GM23338 (cell line): ENCODE data around the gene GID4. TPM values are rescaled to one million over a fixed set of nuclear protein-coding genes. Genes with fewer than 3 reads are reported as not detected.

Experiments
- ATAC-seq: fragments of 200-7000 bp; cut with Tn5 transposase; 3 replicates; pipeline ENCODE4 v1.9.1; 2020
- DNase-seq: peaks from one replicate; pipeline ENCODE4 v3.0.0-alpha.2; 2015; ENCODE audit warnings: low spot score
- H2AFZ ChIP-seq: fragments of 200-600 bp; sonication (generic); 2 replicates; pipeline ENCODE4 v1.8.0; 2016; ENCODE audit warnings: antibody characterized with exemption, mild to moderate bottlenecking, moderate library complexity
- H3F3A ChIP-seq: fragments of 200-600 bp; sonication (generic); replicated peaks from 2 replicates; pipeline ENCODE4 v1.8.0; 2017; ENCODE audit warnings: antibody characterized with exemption, mixed run types, low read depth
- H3K27ac ChIP-seq: fragments of 200-600 bp; sonication (generic); 2 replicates; pipeline ENCODE4 v1.6.1; 2016; ENCODE audit warnings: low read depth
- H3K27me3 ChIP-seq: fragments of 200-600 bp; sonication (generic); 2 replicates; pipeline ENCODE4 v1.8.0; 2016; ENCODE audit warnings: mild to moderate bottlenecking, mixed run types, moderate library complexity; ENCODE audit not compliant: insufficient read depth
- H3K36me3 ChIP-seq: fragments of 200-600 bp; sonication (generic); 2 replicates; pipeline ENCODE4 v1.8.0; 2016; ENCODE audit warnings: mild to moderate bottlenecking; ENCODE audit not compliant: insufficient read depth
- H3K4me1 ChIP-seq: fragments of 200-600 bp; sonication (generic); 2 replicates; pipeline ENCODE4 v1.8.0; 2016; ENCODE audit warnings: mild to moderate bottlenecking, moderate library complexity; ENCODE audit not compliant: insufficient read depth
- H3K4me2 ChIP-seq: fragments of 200-600 bp; sonication (generic); 2 replicates; pipeline ENCODE4 v1.7.1; 2017; ENCODE audit warnings: mixed run types
- H3K4me3 ChIP-seq: fragments of 200-600 bp; sonication (generic); 2 replicates; pipeline ENCODE4 v1.6.1; 2016; ENCODE audit warnings: mixed run types
- H3K79me2 ChIP-seq: fragments of 200-600 bp; sonication (generic); replicated peaks from 2 replicates; pipeline ENCODE4 v1.8.0; 2017; ENCODE audit warnings: mild to moderate bottlenecking; ENCODE audit not compliant: insufficient read depth
- H3K9me2 ChIP-seq: fragments of 200-600 bp; sonication (generic); 2 replicates; pipeline ENCODE4 v1.8.0; 2017; ENCODE audit not compliant: insufficient read depth
- H4K20me1 ChIP-seq: fragments of 200-600 bp; sonication (generic); replicated peaks from 2 replicates; pipeline ENCODE4 v1.8.0; 2017; ENCODE audit warnings: mild to moderate bottlenecking; ENCODE audit not compliant: insufficient read depth
- H3K27ac Mint-ChIP-seq: 2 replicates; pipeline ENCODE4 v1.8.0; 2020; ENCODE audit warnings: inconsistent platforms, mild to moderate bottlenecking, moderate library complexity, mixed read lengths
- H3K27me3 Mint-ChIP-seq: 3 replicates; pipeline ENCODE4 v1.8.0; 2022; ENCODE audit warnings: low read depth, mild to moderate bottlenecking, moderate library complexity, mixed read lengths, inconsistent platforms; ENCODE audit not compliant: insufficient read depth, poor library complexity
- H3K36me3 Mint-ChIP-seq: 3 replicates; pipeline ENCODE4 v1.8.0; 2021; ENCODE audit warnings: low read depth, mild to moderate bottlenecking, inconsistent platforms, moderate library complexity, mixed read lengths
- H3K4me1 Mint-ChIP-seq: 3 replicates; pipeline ENCODE4 v1.8.0; 2020; ENCODE audit warnings: mild to moderate bottlenecking, inconsistent platforms, mixed read lengths
- H3K4me3 Mint-ChIP-seq: 3 replicates; pipeline ENCODE4 v1.8.0; 2021; ENCODE audit warnings: moderate library complexity, mild to moderate bottlenecking, inconsistent platforms, mixed read lengths
- H3K9me3 Mint-ChIP-seq: 3 replicates; pipeline ENCODE4 v1.8.0; 2020; ENCODE audit warnings: moderate library complexity, mild to moderate bottlenecking, inconsistent platforms, mixed read lengths
- CREB1 ChIP-seq: fragments of 250-450 bp; sonication (Bioruptor Pico); IDR thresholded peaks from 2 replicates; pipeline ENCODE4 v1.5.0; 2020; ENCODE audit warnings: low read depth, mild to moderate bottlenecking, moderate library complexity
- CTCF ChIP-seq, 2 experiments: fragments of 200-600 bp in 1 of 2; sonication (generic) in 1 of 2; conservative IDR thresholded peaks; 2 replicates each; pipeline versions ENCODE4 v1.5.1 to v1.6.1; 2016 to 2017; ENCODE audit warnings: antibody characterized with exemption in 2 of 2, low read depth in 2 of 2, mild to moderate bottlenecking in 2 of 2, moderate library complexity in 1 of 2
- EZH2 ChIP-seq: fragments of 200-600 bp; sonication (generic); IDR thresholded peaks from one replicate; pipeline ENCODE4 v1.8.0; 2017; ENCODE audit warnings: antibody characterized with exemption, mild to moderate bottlenecking, low read depth; ENCODE audit not compliant: unreplicated experiment
- EZH2phosphoT487 ChIP-seq: fragments of 200-600 bp; sonication (generic); IDR thresholded peaks from one replicate; pipeline ENCODE4 v1.8.1; 2018; ENCODE audit warnings: antibody characterized with exemption; ENCODE audit not compliant: unreplicated experiment
- JUNB ChIP-seq: IDR thresholded peaks from one replicate; pipeline ENCODE4 v1.6.1; 2016; ENCODE audit warnings: antibody characterized with exemption; ENCODE audit not compliant: unreplicated experiment
- NANOG ChIP-seq: IDR thresholded peaks from 2 replicates; pipeline ENCODE4 v1.6.1; 2016; ENCODE audit warnings: antibody characterized with exemption, borderline replicate concordance
- POLR2AphosphoS5 ChIP-seq: IDR thresholded peaks from 2 replicates; pipeline ENCODE4 v1.6.1; 2016; ENCODE audit warnings: antibody characterized with exemption, low read depth
- STAT1 ChIP-seq: IDR thresholded peaks from one replicate; pipeline ENCODE4 v1.6.1; 2016; ENCODE audit warnings: antibody characterized with exemption; ENCODE audit not compliant: unreplicated experiment
- ZNF114 ChIP-seq: fragments of 250-450 bp; sonication (Bioruptor Pico); IDR thresholded peaks from 2 replicates; pipeline ENCODE4 v1.5.0; 2020; ENCODE audit warnings: mild to moderate bottlenecking, moderate library complexity
- ZNF331 ChIP-seq: fragments of 250-450 bp; sonication (Bioruptor Pico); IDR thresholded peaks from 2 replicates; pipeline ENCODE4 v1.5.0; 2020; ENCODE audit warnings: low read depth, mild to moderate bottlenecking, moderate library complexity
- polyA plus RNA-seq: library from polyadenylated mRNA; unstranded; fragments of >200 nt; fragmentation: Nextera tagmentation; extraction: Ambion mirVana; gene quantifications from 2 replicates; pipeline ENCODE4 v1.2.1, GENCODE V29; 2016
- total RNA-seq: library from RNA; depleted of rRNA; stranded (reverse); fragments of >200 nt; shearing (Covaris generic); gene quantifications from 2 replicates; pipeline ENCODE4 v1.2.3, GENCODE V29; 2014
- TF ChIP-seq, protein P1 (sequence below): IDR thresholded peaks from one replicate; pipeline ENCODE4 v1.6.1; 2018; ENCODE audit warnings: antibody characterized with exemption; ENCODE audit not compliant: unreplicated experiment
- TF ChIP-seq, protein P2 (sequence below): IDR thresholded peaks from 2 replicates; pipeline ENCODE4 v1.6.1; 2016; ENCODE audit warnings: antibody characterized with exemption

GID4 gene
- total and polyA plus RNA-seq, 2 experiments from 2014 or later: 6.3 to 11.2 TPM

GRCh38 chr17:17990282-17990681, 48.9 kb upstream of the GID4 start (continued):
- TF ChIP-seq, protein P1, sequence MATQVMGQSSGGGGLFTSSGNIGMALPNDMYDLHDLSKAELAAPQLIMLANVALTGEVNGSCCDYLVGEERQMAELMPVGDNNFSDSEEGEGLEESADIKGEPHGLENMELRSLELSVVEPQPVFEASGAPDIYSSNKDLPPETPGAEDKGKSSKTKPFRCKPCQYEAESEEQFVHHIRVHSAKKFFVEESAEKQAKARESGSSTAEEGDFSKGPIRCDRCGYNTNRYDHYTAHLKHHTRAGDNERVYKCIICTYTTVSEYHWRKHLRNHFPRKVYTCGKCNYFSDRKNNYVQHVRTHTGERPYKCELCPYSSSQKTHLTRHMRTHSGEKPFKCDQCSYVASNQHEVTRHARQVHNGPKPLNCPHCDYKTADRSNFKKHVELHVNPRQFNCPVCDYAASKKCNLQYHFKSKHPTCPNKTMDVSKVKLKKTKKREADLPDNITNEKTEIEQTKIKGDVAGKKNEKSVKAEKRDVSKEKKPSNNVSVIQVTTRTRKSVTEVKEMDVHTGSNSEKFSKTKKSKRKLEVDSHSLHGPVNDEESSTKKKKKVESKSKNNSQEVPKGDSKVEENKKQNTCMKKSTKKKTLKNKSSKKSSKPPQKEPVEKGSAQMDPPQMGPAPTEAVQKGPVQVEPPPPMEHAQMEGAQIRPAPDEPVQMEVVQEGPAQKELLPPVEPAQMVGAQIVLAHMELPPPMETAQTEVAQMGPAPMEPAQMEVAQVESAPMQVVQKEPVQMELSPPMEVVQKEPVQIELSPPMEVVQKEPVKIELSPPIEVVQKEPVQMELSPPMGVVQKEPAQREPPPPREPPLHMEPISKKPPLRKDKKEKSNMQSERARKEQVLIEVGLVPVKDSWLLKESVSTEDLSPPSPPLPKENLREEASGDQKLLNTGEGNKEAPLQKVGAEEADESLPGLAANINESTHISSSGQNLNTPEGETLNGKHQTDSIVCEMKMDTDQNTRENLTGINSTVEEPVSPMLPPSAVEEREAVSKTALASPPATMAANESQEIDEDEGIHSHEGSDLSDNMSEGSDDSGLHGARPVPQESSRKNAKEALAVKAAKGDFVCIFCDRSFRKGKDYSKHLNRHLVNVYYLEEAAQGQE: no peak
- TF ChIP-seq JUNB (no peak), EZH2phosphoT487 (no peak), ZNF331 (CRISPR knock-in tag) (no peak)

- H3K9me2 ChIP-seq: no peaks in the 10 kb centered on the region
- no peak overlapping the region for H2AFZ ChIP-seq
- Mint-ChIP-seq H3K4me1 (peaks cover 2% of the 10 kb centered on the region; the same call in 1 of the 3 replicates), H3K4me3 (no peak overlapping the region), H3K9me3 (no peaks in the 10 kb centered on the region; the same call in 2 of the 3 replicates), H3K36me3 (no peaks in the 10 kb centered on the region; the same call in 2 of the 3 replicates), H3K27ac (no peak overlapping the region), H3K27me3 (peaks cover 3% of the 10 kb centered on the region)
- DNase-seq (no peak), ATAC-seq (no peak)
- no peak overlapping the region for H3K27ac ChIP-seq
- H3K27me3 ChIP-seq: no peaks in the 10 kb centered on the region
- no peaks in the 10 kb centered on the region for H3F3A ChIP-seq
- H3K4me2 ChIP-seq: no peak overlapping the region
- H3K4me1 ChIP-seq: no peaks in the 10 kb centered on the region; the same call in 1 of the 2 replicates
- H3K4me3 ChIP-seq: no peak overlapping the region
- no peak for TF ChIP-seq CREB1 (CRISPR knock-in tag)
- TF ChIP-seq EZH2: no peak
- TF ChIP-seq CTCF (conservative IDR thresholded peaks at IDR 0.05; ENCODE audit: low read depth in 2 of 2): no peak
- TF ChIP-seq ZNF114 (CRISPR knock-in tag): no peak
- TF ChIP-seq ZNF331 (CRISPR knock-in tag): no peak
- TF ChIP-seq, protein P1: no peak
- TF ChIP-seq STAT1: no peak
- TF ChIP-seq, protein P2, sequence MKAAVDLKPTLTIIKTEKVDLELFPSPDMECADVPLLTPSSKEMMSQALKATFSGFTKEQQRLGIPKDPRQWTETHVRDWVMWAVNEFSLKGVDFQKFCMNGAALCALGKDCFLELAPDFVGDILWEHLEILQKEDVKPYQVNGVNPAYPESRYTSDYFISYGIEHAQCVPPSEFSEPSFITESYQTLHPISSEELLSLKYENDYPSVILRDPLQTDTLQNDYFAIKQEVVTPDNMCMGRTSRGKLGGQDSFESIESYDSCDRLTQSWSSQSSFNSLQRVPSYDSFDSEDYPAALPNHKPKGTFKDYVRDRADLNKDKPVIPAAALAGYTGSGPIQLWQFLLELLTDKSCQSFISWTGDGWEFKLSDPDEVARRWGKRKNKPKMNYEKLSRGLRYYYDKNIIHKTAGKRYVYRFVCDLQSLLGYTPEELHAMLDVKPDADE: no peak
- TF ChIP-seq POLR2AphosphoS5: no peak
- TF ChIP-seq NANOG: no peak
- no peak for TF ChIP-seq JUNB
- H3K79me2 ChIP-seq: no peaks in the 10 kb centered on the region
- H4K20me1 ChIP-seq: no peaks in the 10 kb centered on the region
- no peaks in the 10 kb centered on the region for H3K36me3 ChIP-seq
These were observed 45.8 kb upstream of the GID4 start for GRCh38 chr17:17993366-17993765.
